ENCODE data around the gene FAM20B.

FAM20B gene

DNA sequence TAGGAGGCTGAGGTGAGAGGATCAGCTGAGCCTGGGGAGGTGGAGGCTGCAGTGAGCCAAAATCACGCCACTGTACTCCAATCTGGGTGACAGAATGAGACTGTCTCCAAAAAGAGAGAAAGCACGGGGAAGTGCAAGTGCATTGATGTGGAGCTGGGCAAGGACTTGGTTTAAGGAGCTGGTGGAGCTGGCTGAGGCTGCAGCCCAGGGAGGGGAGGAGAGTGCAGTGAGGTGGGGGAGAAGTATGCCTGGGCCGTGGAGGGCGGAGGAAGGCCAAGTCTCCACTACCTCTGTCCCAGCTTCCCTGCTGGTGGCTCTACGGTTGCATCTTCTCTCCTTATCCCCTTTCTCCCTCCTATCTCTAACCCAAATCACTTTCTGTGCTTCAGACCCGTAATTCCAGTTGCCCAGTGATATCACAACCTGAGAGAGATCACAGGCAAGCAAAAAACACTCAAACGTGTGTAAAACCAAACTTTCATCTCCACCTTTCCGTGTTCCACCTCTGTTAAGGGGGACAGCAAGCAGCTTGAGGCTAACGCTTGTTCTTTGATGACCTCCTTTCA is 67.3 kb downstream of the FAM20B start:
- DNase-seq (ENCODE audit: low spot score), result no peak

DNA sequence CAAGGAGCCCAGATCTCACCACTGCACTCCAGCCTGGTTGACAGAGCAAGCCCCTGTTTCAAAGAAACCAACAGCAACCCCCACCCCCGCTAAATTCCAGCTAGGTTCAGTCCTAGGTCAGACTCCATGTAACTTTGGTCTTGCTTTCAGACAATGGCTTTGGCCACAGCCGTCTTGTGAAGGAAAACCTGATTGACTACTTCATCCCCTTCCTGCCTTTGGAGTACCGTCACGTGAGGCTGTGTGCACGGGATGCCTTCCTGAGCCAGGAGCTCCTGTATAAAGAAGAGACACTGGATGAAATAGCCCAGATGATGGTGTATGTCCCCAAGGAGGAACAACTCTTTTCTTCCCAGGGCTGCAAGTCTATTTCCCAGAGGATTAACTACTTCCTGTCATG is 69.1 kb downstream of the FAM20B start:
- no peak for DNase-seq (ENCODE audit: low spot score)

DNA sequence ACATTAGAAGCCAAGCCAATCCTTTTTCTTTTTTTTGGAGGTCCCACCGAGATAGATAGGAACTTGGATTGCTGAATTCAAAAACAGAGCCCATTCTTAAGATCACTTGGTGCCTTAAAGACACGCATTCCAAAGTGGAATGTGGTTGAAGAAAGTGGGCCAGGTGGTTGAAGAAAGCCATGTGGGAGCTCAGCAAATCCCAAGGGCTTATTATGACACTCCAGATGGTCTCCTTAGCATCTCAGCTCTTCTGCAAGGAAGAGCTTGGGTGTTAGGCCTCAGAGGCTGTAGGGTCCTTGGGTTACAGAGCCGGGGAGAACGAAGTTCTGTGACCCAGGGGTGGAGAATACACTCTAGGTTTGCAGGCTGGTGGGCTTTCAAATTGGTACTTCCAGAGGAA is 69.7 kb downstream of the FAM20B start:
- no peak for DNase-seq (ENCODE audit: low spot score)

GRCh38 chr1:179095924-179096323 is 70.2 kb downstream of the FAM20B start:
- no peak for DNase-seq (ENCODE audit: low spot score)

GRCh38 chr1:179099891-179100290 is 74.2 kb downstream of the FAM20B start:
- no peak for DNase-seq (ENCODE audit: low spot score)

DNA sequence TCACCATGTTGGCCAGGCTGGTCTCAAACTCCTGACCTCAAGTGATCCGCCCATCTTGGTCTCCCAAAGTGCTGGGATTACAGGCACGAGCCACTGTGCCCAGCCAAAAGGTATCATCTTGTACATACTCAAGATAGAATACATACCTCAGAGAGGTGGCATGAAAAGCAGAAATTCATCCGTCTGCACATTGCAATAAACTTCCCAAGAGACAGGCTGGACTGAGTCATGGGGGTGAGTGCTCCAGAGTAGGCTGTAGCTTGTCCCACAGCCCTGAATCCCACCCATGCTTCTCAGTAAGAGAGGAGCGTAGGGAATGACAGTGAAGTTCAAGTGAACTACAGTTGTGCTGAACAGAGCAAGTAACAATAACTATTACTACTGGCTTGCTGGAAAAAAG is 75.9 kb downstream of the FAM20B start:
- no peak for DNase-seq (ENCODE audit: low spot score)

DNA sequence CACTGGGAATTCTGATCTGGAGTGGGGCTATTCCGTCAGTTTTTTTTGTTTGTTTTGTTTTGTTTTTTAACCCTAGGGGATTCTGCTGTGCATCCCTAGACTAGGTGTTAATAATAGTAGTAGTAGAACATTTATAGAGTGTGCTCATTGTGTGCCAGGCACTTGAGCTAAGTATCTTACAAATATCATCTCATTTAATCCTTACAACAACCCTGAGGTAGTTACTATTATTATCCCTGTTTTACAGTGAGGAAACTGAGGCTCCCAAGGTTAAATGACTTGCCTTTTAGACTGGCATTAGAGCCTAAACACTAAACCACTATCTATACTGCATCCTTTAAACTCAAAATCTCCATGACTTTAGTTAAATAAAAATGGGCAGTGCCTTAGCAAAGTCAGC is 78.3 kb downstream of the FAM20B start:
- DNase-seq (ENCODE audit: low spot score), result no peak

DNA sequence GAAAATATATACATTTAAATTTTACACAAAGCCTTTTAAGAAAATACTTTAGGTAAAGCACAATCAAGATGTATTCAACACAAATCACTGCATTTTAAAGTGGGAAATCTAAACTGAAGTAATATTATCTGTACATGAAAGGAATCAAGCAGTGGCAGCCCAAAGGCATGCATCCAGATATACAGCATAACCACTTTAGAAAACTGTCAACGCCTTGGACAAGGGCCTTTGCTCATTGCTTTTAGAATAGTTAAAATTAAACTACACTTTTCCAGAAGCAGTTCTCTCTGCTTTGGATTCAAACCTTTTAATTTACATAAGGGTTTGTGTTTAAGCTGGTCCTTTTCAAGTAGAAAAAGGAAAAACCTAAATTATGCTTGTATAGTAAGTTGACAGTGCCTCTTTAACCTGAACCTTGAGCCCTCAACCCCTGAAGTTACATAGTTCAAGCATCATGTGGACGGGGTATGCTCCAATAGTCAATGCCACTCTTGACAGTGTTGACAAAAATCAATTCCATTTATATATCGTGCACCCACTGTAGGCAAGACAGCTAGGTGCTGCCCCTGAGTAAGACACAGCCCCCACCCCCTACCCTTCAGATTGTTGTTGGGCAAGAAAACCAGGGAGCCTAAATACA is 79.0 kb downstream of the FAM20B start:
- no peak for DNase-seq (ENCODE audit: low spot score)

DNA sequence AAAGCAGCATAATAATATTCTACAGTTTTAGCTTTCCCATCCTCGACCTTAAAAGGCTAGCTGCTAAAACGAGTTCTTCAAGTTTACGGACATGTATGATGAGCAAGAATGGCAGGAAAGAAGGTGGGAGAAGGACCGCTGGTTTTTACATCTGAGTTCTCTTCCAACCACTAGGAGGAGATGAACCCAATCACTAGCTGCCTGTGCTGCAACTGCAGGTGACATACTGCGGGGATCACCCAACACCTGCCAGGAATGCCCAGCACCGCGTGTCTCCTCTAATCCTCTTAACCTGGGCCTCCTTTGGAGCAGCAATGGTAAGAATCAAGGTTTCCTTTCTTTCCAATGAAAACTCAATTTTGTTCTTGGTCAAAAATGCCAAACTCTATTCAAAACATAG is 79.7 kb downstream of the FAM20B start:
- peak; percentile 49 for DNase-seq (ENCODE audit: low spot score)

- DNase-seq (ENCODE audit: low spot score), result no peak
These were observed 82.3 kb downstream of the FAM20B start for GRCh38 chr1:179107706-179108629.

GRCh38 chr1:179108644-179109043 is 83.0 kb downstream of the FAM20B start:
- DNase-seq (ENCODE audit: low spot score), result no peak

DNA sequence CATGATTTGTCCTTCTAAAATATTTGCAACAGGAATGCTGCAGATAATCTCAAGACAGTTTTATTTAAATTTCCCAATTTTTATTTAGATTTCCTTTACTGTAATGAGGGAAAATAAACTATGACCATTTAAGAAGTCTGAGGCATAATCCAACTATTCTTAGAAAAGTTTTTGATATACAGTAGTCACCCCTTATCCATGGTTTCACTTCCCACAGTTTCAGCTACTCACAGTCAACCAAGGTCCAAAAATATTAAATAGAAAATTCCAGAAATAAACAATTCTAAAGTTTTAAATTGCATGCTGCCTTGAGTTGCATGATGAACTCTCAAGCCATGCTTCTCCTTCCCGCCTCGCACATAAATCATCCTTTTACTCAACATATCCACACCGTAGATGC is 89.5 kb downstream of the FAM20B start:
- no peak for DNase-seq (ENCODE audit: low spot score)

GRCh38 chr1:179119513-179119912 is 93.8 kb downstream of the FAM20B start:
- no peak for DNase-seq (ENCODE audit: low spot score)

GRCh38 chr1:179120736-179121135 is 95.0 kb downstream of the FAM20B start:
- no peak for DNase-seq (ENCODE audit: low spot score)

DNA sequence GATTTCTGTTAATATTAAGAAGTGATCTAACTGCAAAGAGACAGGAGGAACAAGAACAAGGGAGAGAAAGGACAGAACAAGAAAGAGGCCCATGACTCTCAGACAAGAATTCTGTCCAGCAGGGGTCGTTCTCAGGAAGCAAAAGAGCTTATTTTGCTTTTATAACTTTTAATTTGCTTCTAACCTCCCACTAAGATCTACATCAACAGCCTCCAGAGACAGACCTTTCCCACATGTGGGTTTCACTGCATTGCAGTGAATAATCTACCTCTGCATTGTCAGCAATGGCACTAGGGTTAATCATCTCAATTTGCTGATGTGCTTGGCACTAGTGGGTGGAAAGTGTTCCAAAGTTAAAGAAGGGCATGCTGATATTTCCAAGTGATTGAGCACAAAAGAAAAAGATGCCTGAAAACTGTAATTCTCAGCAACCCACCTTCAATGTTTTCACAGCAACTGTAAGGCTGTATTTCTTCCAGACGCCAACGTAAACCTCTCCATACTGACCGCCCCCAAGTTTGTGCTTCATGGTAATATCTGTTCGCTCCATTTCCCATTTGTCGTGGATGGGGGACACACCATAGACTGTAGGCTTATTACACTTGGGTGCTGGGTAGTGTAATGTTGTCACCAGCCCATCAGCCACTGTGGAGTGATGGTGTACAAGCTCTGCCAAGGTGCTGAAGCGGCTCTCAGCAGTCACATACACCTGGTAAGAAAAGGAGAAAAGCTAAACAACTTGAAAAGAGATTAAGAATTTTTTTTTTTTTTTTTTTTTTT is 95.7 kb downstream of the FAM20B start:
- peak; percentile 53 for DNase-seq (ENCODE audit: low spot score)

- DNase-seq (ENCODE audit: low spot score), result peak; percentile 75
These were observed 99.2 kb downstream of the FAM20B start for GRCh38 chr1:179124873-179125272.

Measured in kidney tubule cell (primary cell).